Body of pancreas (tissue), 4 donors: ENCODE results near the gene TNS3. TPM values are rescaled to one million over a fixed set of nuclear protein-coding genes. Genes with fewer than 3 reads are reported as not detected.

Source experiments
- ATAC-seq: fragments of 150-250 bp; one replicate; pipeline ENCODE4 v1.9.1; 2016
- DNase-seq, 4 donors: peaks; one replicate each; pipeline ENCODE4 v3.0.0-alpha.2; 2019
- H3K27ac ChIP-seq, 4 donors: fragments of 200-600 bp; sonication (generic); 1 replicate in 3 of 4; 2 replicates in 1 of 4; pipeline versions ENCODE4 v1.5.1 to v1.6.1; 2016 to 2019; ENCODE audit warnings: mild to moderate bottlenecking in 1 of 4, mixed read lengths in 1 of 4, moderate library complexity in 1 of 4
- H3K27me3 ChIP-seq, 2 donors: fragments of 200-600 bp; sonication (generic); one replicate each; pipeline ENCODE4 v1.6.0; 2016; ENCODE audit warnings: mild to moderate bottlenecking in 1 of 2
- H3K36me3 ChIP-seq, 2 donors: fragments of 200-600 bp; sonication (generic); replicated peaks in 1 of 2; 2 replicates each; pipeline ENCODE4 v1.5.1; 2016; ENCODE audit warnings: low read depth in 2 of 2; ENCODE audit not compliant: insufficient read depth in 1 of 2
- H3K4me1 ChIP-seq: fragments of 200-600 bp; sonication (generic); one replicate; pipeline ENCODE4 v1.6.0; 2016
- H3K4me3 ChIP-seq, 2 donors: fragments of 200-600 bp; sonication (generic); 1 replicate in 1 of 2; 2 replicates in 1 of 2; pipeline ENCODE4 v1.5.1; 2016 to 2019
- H3K9me3 ChIP-seq, 3 donors: fragments of 200-600 bp; sonication (generic); 1 replicate in 2 of 3; 2 replicates in 1 of 3; pipeline ENCODE4 v1.5.1; 2016
- CTCF ChIP-seq, 7 experiments: fragments of 450-650 bp in 4 of 7; fragments of 200-600 bp in 3 of 7; sonication (generic) in 3 of 7; IDR thresholded peaks; one replicate each; pipeline ENCODE4 v1.5.1; 2016 to 2019; ENCODE audit warnings: antibody characterized with exemption in 7 of 7
- POLR2A ChIP-seq, 3 donors: fragments of 450-650 bp; IDR thresholded peaks; one replicate each; pipeline ENCODE4 v1.6.1; 2016; ENCODE audit warnings: antibody characterized with exemption in 3 of 3, mild to moderate bottlenecking in 2 of 3
- WGBS, 2 donors: methylation state at CpG; one replicate each; pipeline ENCODE4 v1.1.5; 2017; 5-methylcytosine and 5-hydroxymethylcytosine counted together
- intact Hi-C: fragments of 100-400 bp; cut with DNase I; formaldehyde crosslinking; loops from one replicate; pipeline ENCODE4 v1.15.1; 2023
- total RNA-seq, 2 donors: library from RNA; depleted of rRNA; stranded (reverse); fragments of >200 nt; gene quantifications; one replicate each; pipeline ENCODE4 v1.1.0, GENCODE V29; 2016

Gene TNS3
- total RNA-seq, 2 donors from 2014 or later, result 100 to 265 TPM

- intact Hi-C loops, result loop anchor here (10.0 kb wide), 1 partner anchor 103 kb away; no protein-coding TSS in a partner anchor
- WGBS, 2 donors, result 53 to 59% methylated on average over 10 to 14 of the region's 14 CpGs
- ATAC-seq (no peak), DNase-seq (no peak)
- H3K36me3 ChIP-seq, result no peaks in the 10 kb centered on the region
- peak overlapping the region; percentile 84 to 95 (median 92) for H3K27ac ChIP-seq
- H3K9me3 ChIP-seq, result no peaks in the 10 kb centered on the region
- H3K27me3 ChIP-seq, result no peaks in the 10 kb centered on the region
- no peak overlapping the region for H3K4me3 ChIP-seq
- H3K4me1 ChIP-seq, result peaks cover 85% of the 10 kb centered on the region
- TF ChIP-seq CTCF (IDR thresholded peaks at IDR 0.05), result no peak
- TF ChIP-seq POLR2A (IDR thresholded peaks at IDR 0.05), result no peak
Observed at GRCh38 chr7:47577321-47577919, 4.5 kb downstream of the TNS3 start.

GRCh38 chr7:47576866-47577306, 5.0 kb downstream of the TNS3 start:
- intact Hi-C loops, result loop anchor here (10.0 kb wide), 1 partner anchor 102 kb away; no protein-coding TSS in a partner anchor
- no peak overlapping the region for H3K4me3 ChIP-seq
- ATAC-seq (no peak), DNase-seq (peak in 3 of 4 donors; percentile 42 to 58 (median 58))
- H3K9me3 ChIP-seq, result no peaks in the 10 kb centered on the region
- 15 to 27% methylated on average over 15 of the region's 15 CpGs for WGBS, 2 donors
- no peaks in the 10 kb centered on the region for H3K36me3 ChIP-seq
- peak overlapping the region; percentile 84 to 95 (median 92) for H3K27ac ChIP-seq
- H3K4me1 ChIP-seq, result peaks cover 86% of the 10 kb centered on the region
- TF ChIP-seq CTCF (IDR thresholded peaks at IDR 0.05), result no peak
- TF ChIP-seq POLR2A (IDR thresholded peaks at IDR 0.05), result no peak
- no peaks in the 10 kb centered on the region for H3K27me3 ChIP-seq

- Histone ChIP-seq H3K9me3 (no peaks in the 10 kb centered on the region), H3K4me3 (no peak overlapping the region), H3K27me3 (no peaks in the 10 kb centered on the region), H3K27ac (peak overlapping the region; percentile 84 to 95 (median 92)), H3K4me1 (peaks cover 93% of the 10 kb centered on the region), H3K36me3 (no peaks in the 10 kb centered on the region)
- 3 to 17% methylated on average over 7 to 13 of the region's 13 CpGs for WGBS, 2 donors
- intact Hi-C loops, result loop anchor here (10.0 kb wide), 1 partner anchor 101 kb away; no protein-coding TSS in a partner anchor
- DNase-seq, result peak; percentile 75 to 85 (median 78)
- TF ChIP-seq CTCF (IDR thresholded peaks at IDR 0.05), result peak in 2 of 7 experiments; percentile 1 to 5
- TF ChIP-seq POLR2A (IDR thresholded peaks at IDR 0.05), result no peak
- ATAC-seq, result peak; percentile 25
Observed at GRCh38 chr7:47576031-47576865, 5.7 kb downstream of the TNS3 start.

- no peak for ATAC-seq
- no peak for TF ChIP-seq CTCF (IDR thresholded peaks at IDR 0.05)
- TF ChIP-seq POLR2A (IDR thresholded peaks at IDR 0.05), result no peak
- DNase-seq, result peak in 2 of 4 donors; percentile 39 to 70
Observed at GRCh38 chr7:47574482-47575329, 7.2 kb downstream of the TNS3 start.

More at GRCh38 chr7:47574482-47575329, 7.2 kb downstream of the TNS3 start:
- intact Hi-C loops, result loop anchor here (10.0 kb wide), 1 partner anchor 100 kb away; no protein-coding TSS in a partner anchor
- Histone ChIP-seq H3K36me3 (no peaks in the 10 kb centered on the region), H3K4me1 (peaks cover 100% of the 10 kb centered on the region), H3K27me3 (no peaks in the 10 kb centered on the region), H3K27ac (peak overlapping the region; percentile 63 to 95 (median 92)), H3K9me3 (no peaks in the 10 kb centered on the region), H3K4me3 (no peak overlapping the region)
- WGBS, 2 donors, result 23 to 35% methylated on average over 11 of the region's 11 CpGs
